ENCODE measurements around the gene EFNA5. TPM values are rescaled to one million over a fixed set of nuclear protein-coding genes. Genes with fewer than 3 reads are reported as not detected.

Gene EFNA5
- total and polyA plus RNA-seq, 10 of the 15 experiments (the other 5 are each of a cell fraction or from before 2014, with no cell fraction given): 0.19 to 12.6 (median 3.9) TPM

GRCh38 chr5:107618242-107618641 lies 52.5 kb downstream of the EFNA5 start:
- TF ChIP-seq NFYB (IDR thresholded peaks at IDR 0.05; ENCODE audit: insufficient read depth, low read depth, low read length): no peak
- TF ChIP-seq ESRRA (IDR thresholded peaks at IDR 0.05; ENCODE audit: low read length): no peak
- no peak for TF ChIP-seq BCL11A (IDR thresholded peaks at IDR 0.05; ENCODE audit: low read depth, low read length)
- TF ChIP-seq NFYA (IDR thresholded peaks at IDR 0.05; ENCODE audit: borderline replicate concordance, low read depth, low read length): no peak
- peaks cover 10% of the 10 kb centered on the region for H3K79me2 ChIP-seq (ENCODE audit: control insufficient read depth, insufficient read depth, low read length)
- ChIA-PET POLR2A (interaction anchor here (0.7 to 1.2 kb wide), 2 partner anchors 9 to 47 kb away, joined by 3 read pairs; no protein-coding TSS in a partner anchor), RAD21 (ENCODE audit: unreplicated experiment) (no interaction called here), SMC1A (ENCODE audit: uncharacterized antibody, unreplicated experiment) (interaction anchor here (1.0 to 1.1 kb wide), 2 partner anchors 10 to 46 kb away, joined by 3 to 7 read pairs; no protein-coding TSS in a partner anchor), CTCF (interaction anchor here (0.8 kb wide), 1 partner anchor 12 kb away, joined by 4 read pairs; no protein-coding TSS in a partner anchor)
- no peak overlapping the region for H3K4me3 ChIP-seq
- intact Hi-C loops (cut with micrococcal nuclease; ENCODE audit: unreplicated experiment): no loop called here
- DNase-seq (ENCODE audit: low read depth, low spot score) (no peak), FAIRE-seq (no peak), ATAC-seq (no peak)
- in situ Hi-C loops (cut with MboI): no loop called here
- no peaks in the 10 kb centered on the region for H3K36me3 ChIP-seq (ENCODE audit: control insufficient read depth in 2 of 2, insufficient read depth in 2 of 2, low read length in 1 of 2)
- no peak overlapping the region for H2AFZ ChIP-seq (ENCODE audit: control insufficient read depth, low read depth, low read length)
- H3K9ac ChIP-seq (ENCODE audit: control insufficient read depth, insufficient read depth, low read length): no peak overlapping the region
- no peaks in the 10 kb centered on the region for H3K9me3 ChIP-seq (replicated peaks; ENCODE audit: control insufficient read depth, insufficient read depth, low read length)
- no TSS peak for BruUV-seq (replicated peaks)
- H3K27ac ChIP-seq (ENCODE audit: control insufficient read depth, insufficient read depth): no peak overlapping the region
- H3K4me1 ChIP-seq (ENCODE audit: control insufficient read depth, insufficient read depth, low read length): 0 out of 2 replicates have a peak, but pooled peaks cover 3% of the 10 kb centered on the region
- no peaks in the 10 kb centered on the region for H4K20me1 ChIP-seq (ENCODE audit: control insufficient read depth, insufficient read depth)
- H3K4me2 ChIP-seq (ENCODE audit: control insufficient read depth, insufficient read depth): no peak overlapping the region
- WGBS (ENCODE audit: insufficient coverage, insufficient replicate concordance, low lambda C conversion rate, missing lambda C conversion rate): 44% methylated on average over 3 of the region's 3 CpGs
- no peaks in the 10 kb centered on the region for H3K27me3 ChIP-seq (replicated peaks in 1 of 2; ENCODE audit: control insufficient read depth in 2 of 2, insufficient read depth in 2 of 2, low read length in 1 of 2)

GRCh38 chr5:107617052-107617451 lies 53.7 kb downstream of the EFNA5 start:
- in situ Hi-C loops (cut with MboI): no loop called here
- CTCF ChIA-PET: no interaction called here
- FAIRE-seq: no peak

More at GRCh38 chr5:107617052-107617451, 53.7 kb downstream of the EFNA5 start:
- DNase-seq (ENCODE audit: low read depth, low spot score) (no peak), ATAC-seq (no peak)
- Histone ChIP-seq H3K4me1 (ENCODE audit: control insufficient read depth, insufficient read depth, low read length) (0 out of 2 replicates have a peak, but pooled peaks cover 3% of the 10 kb centered on the region), H3K9me3 (replicated peaks; ENCODE audit: control insufficient read depth, insufficient read depth, low read length) (no peaks in the 10 kb centered on the region), H4K20me1 (ENCODE audit: control insufficient read depth, insufficient read depth) (no peaks in the 10 kb centered on the region), H3K27ac (ENCODE audit: control insufficient read depth, insufficient read depth) (no peak overlapping the region), H3K27me3 (replicated peaks in 1 of 2; ENCODE audit: control insufficient read depth in 2 of 2, insufficient read depth in 2 of 2, low read length in 1 of 2) (no peaks in the 10 kb centered on the region), H3K4me3 (no peak overlapping the region), H3K36me3 (ENCODE audit: control insufficient read depth in 2 of 2, insufficient read depth in 2 of 2, low read length in 1 of 2) (no peaks in the 10 kb centered on the region), H3K9ac (ENCODE audit: control insufficient read depth, insufficient read depth, low read length) (no peak overlapping the region), H3K4me2 (ENCODE audit: control insufficient read depth, insufficient read depth) (no peak overlapping the region), H3K79me2 (ENCODE audit: control insufficient read depth, insufficient read depth, low read length) (peaks cover 9% of the 10 kb centered on the region), H2AFZ (ENCODE audit: control insufficient read depth, low read depth, low read length) (no peak overlapping the region)
- TF ChIP-seq BMI1 (IDR thresholded peaks at IDR 0.05; ENCODE audit: borderline replicate concordance): no peak
- no peak for TF ChIP-seq CTCF (IDR thresholded peaks at IDR 0.05 in 2 of 3, conservative IDR thresholded peaks at IDR 0.05 in 1 of 3; ENCODE audit: control insufficient read depth in 2 of 3, extremely low read depth in 1 of 3, insufficient read depth in 1 of 3, low read depth in 3 of 3, low read length in 3 of 3)
- TF ChIP-seq RB1 (IDR thresholded peaks at IDR 0.05; ENCODE audit: borderline replicate concordance): no peak
- TF ChIP-seq, protein P1, sequence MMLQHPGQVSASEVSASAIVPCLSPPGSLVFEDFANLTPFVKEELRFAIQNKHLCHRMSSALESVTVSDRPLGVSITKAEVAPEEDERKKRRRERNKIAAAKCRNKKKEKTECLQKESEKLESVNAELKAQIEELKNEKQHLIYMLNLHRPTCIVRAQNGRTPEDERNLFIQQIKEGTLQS (IDR thresholded peaks at IDR 0.05; ENCODE audit: borderline replicate concordance, extremely low read depth, low read depth, low read length): no peak
- no peak for TF ChIP-seq JUND (IDR thresholded peaks at IDR 0.05; ENCODE audit: low read depth, low read length)
- TF ChIP-seq SUPT20H (IDR thresholded peaks at IDR 0.05; ENCODE audit: borderline replicate concordance, control insufficient read depth, low read depth, low read length): no peak
- TF ChIP-seq MYC (IDR thresholded peaks at IDR 0.05; ENCODE audit: insufficient read depth, insufficient read length, insufficient replicate concordance, low read length, severe bottlenecking): no peak
- TF ChIP-seq PML (IDR thresholded peaks at IDR 0.05; ENCODE audit: low read length): no peak
- TF ChIP-seq NBN (IDR thresholded peaks at IDR 0.05): no peak
- no peak for TF ChIP-seq SIX5 (IDR thresholded peaks at IDR 0.05; ENCODE audit: low read depth, low read length, severe bottlenecking)
- TF ChIP-seq IKZF1 (conservative IDR thresholded peaks at IDR 0.05): no peak
- intact Hi-C loops (cut with micrococcal nuclease; ENCODE audit: unreplicated experiment): no loop called here
- BruUV-seq (replicated peaks): no TSS peak
- 87% methylated on average over 1 of the region's 1 CpG for WGBS (ENCODE audit: insufficient coverage, insufficient replicate concordance, low lambda C conversion rate, missing lambda C conversion rate)
- ChIA-PET RAD21 (ENCODE audit: unreplicated experiment) (interaction anchor here (1.1 kb wide), 1 partner anchor 24 kb away, joined by 3 read pairs; no protein-coding TSS in a partner anchor), POLR2A (no interaction called here), SMC1A (ENCODE audit: uncharacterized antibody, unreplicated experiment) (interaction anchor here (0.9 to 4.5 kb wide), 7 partner anchors 9 to 45 kb away, joined by 3 to 27 read pairs (median 4); no protein-coding TSS in a partner anchor)
